Measurements from ENCODE around the gene M1AP. TPM values are rescaled to one million over a fixed set of nuclear protein-coding genes. Genes with fewer than 3 reads are reported as not detected.

M1AP gene
- total RNA-seq, 4 donors from 2014 or later = 0.56 to 1.8 (median 0.91) TPM

DNA sequence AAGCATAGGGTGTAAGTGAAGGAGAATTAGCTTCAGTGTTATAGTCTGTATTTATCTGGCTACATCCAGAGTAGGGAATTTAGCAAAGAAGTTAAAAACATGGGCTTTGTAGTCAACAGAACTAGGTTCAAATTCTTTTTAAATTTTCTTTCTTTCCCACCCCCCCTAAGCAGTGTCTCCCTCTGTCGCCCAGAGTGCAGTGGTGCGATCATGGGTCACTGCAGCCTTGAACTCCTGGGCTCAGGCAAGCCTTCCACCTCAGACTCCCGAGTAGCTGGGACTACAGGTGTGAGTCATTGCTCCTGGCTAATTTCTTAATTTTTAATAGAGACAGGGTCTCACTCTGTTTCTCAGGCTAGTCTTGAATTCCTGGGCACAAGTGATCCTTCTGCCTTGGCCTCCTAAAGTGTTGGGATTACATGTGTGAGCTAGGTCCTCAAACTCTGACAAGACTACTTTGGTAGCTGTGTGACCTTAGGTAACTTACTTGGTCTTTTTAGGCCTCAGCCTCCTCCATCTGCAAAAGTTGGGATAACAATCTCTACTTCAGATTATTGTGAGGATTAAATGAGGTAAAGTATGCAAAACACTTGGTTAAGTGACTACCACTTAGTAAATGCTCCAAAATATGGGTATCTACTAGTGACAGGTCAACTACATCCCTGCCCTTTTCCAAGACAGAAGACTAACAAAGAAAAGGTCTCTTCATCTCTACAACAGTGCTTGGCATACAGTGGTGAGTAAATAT is 75.8 kb downstream of the M1AP start:
- no peak for ATAC-seq (ENCODE audit: low FRiP score)
- TF ChIP-seq, protein P1, sequence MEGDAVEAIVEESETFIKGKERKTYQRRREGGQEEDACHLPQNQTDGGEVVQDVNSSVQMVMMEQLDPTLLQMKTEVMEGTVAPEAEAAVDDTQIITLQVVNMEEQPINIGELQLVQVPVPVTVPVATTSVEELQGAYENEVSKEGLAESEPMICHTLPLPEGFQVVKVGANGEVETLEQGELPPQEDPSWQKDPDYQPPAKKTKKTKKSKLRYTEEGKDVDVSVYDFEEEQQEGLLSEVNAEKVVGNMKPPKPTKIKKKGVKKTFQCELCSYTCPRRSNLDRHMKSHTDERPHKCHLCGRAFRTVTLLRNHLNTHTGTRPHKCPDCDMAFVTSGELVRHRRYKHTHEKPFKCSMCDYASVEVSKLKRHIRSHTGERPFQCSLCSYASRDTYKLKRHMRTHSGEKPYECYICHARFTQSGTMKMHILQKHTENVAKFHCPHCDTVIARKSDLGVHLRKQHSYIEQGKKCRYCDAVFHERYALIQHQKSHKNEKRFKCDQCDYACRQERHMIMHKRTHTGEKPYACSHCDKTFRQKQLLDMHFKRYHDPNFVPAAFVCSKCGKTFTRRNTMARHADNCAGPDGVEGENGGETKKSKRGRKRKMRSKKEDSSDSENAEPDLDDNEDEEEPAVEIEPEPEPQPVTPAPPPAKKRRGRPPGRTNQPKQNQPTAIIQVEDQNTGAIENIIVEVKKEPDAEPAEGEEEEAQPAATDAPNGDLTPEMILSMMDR (IDR thresholded peaks at IDR 0.05) = no peak
- no peak for DNase-seq (ENCODE audit: low spot score)

- no peak for DNase-seq (ENCODE audit: low spot score)
- ATAC-seq (ENCODE audit: low FRiP score) = no peak
- TF ChIP-seq, protein P1 (IDR thresholded peaks at IDR 0.05) = no peak
Measured at GRCh38 chr2:74571058-74571457, 77.1 kb downstream of the M1AP start.

DNA sequence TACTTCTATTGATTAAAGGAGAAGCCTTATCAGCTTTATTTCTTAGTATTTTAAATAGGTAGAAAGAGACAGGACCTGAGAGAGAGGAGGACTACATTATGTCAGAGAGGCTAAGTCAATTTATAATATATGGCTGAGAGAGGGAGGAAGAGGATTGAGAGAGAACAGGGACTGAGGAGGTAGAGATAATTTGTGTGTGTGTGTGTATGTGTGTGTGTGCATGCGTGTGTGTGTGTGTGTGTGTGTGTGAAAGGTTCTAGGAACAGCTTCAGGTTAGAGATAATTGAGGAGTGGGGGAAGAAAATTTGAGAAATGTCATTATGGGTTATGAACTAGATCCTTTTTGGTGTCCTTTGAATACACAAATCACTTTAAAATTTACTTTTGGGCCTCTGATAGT is 78.4 kb downstream of the M1AP start:
- ATAC-seq (ENCODE audit: low FRiP score) = no peak
- TF ChIP-seq, protein P1 (IDR thresholded peaks at IDR 0.05) = no peak
- DNase-seq (ENCODE audit: low spot score) = no peak

- DNase-seq (ENCODE audit: low spot score) (no peak), ATAC-seq (ENCODE audit: low FRiP score) (peak; percentile 85)
- TF ChIP-seq, protein P1 (IDR thresholded peaks at IDR 0.05) = no peak
Measured at GRCh38 chr2:74567881-74568280, 80.2 kb downstream of the M1AP start.

DNA sequence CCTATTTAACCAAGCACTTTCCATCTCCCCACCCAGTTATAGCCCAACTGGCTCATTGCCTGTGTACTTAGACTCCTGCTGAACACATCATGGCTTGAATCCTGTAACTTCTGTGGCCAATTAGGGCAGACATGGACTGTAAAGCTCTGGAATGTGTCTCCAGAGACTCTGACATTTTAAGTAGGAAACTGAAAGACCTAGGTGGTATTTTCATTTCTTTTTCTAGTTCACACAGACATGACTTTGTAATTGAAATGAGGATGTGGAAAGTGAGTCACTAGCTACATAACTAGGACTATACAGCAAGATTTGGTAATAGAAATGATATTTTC is 81.4 kb downstream of the M1AP start:
- ATAC-seq (ENCODE audit: low FRiP score) (peak; percentile 37), DNase-seq (ENCODE audit: low spot score) (no peak)
- TF ChIP-seq, protein P1 (IDR thresholded peaks at IDR 0.05) = no peak

DNA sequence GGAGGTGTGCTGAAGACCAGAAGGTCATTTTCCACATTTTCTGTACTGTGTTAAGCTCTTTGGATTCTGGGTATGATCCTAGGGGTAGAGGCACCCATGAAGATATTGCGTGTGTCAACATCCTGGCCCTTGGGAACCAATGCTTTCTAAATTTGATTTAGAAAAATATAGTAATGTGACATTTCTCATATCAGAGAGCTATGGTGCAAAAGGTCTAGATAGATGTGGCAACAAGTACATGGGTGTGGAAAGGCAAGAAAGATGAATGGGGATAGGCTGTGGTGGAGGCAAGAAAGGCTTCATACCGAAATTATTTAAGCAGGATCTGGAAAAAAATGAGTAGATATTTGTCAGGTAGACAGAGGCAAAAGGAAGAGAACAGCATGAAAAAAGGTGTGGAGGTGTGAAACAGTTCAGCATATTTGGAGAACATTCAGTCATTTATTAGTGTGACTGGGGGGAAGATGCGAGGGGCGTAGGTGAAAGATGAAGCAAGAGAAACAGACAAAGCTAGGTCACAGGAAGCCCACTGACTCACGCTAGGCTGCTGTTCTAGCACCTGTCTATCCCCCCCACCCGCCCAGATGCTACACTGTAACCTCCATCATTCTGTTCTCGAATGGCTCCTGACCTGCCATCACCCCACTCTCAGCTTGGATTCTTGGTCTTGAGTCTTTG is 81.9 kb downstream of the M1AP start:
- DNase-seq (ENCODE audit: low spot score) (no peak), ATAC-seq (ENCODE audit: low FRiP score) (no peak)
- TF ChIP-seq, protein P1 (IDR thresholded peaks at IDR 0.05) = no peak

DNA sequence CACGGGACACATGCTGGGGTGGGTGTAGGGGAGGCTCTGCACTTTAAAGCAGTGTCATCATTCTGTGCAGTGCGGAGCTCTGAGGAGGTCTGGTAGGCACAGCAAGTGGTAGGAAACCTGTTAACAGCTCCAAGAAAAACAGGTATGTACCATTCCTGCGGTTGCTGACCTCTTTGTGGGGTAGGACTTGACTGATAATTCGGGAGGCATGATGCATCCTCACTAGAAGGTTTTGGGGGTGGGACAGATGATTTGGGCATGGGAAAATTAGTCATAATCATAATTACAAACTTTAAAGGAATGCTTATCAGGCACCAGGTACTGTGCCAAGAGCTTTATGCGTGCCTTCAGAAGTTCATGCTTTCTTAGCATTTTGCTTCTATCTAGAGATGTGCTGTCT is 83.9 kb downstream of the M1AP start:
- DNase-seq (ENCODE audit: low spot score) (no peak), ATAC-seq (ENCODE audit: low FRiP score) (peak; percentile 80)
- TF ChIP-seq, protein P1 (IDR thresholded peaks at IDR 0.05) = no peak
